Gastrocnemius medialis (tissue), 4 donors: Measurements from ENCODE around the gene NKD2. TPM values are rescaled to one million over a fixed set of nuclear protein-coding genes. Genes with fewer than 3 reads are reported as not detected.
"Not testable (repeated sequence)": the region's sequence is repeated elsewhere in the genome, so short reads cannot be mapped to it uniquely, and the experiment has no call there.

Experiments
- ATAC-seq, 2 donors: fragments of 150-250 bp; one replicate each; pipeline ENCODE4 v1.9.1; 2016
- DNase-seq, 2 donors: peaks; one replicate each; pipeline ENCODE4 v3.0.0-alpha.2; 2019
- H3K27ac ChIP-seq, 4 donors: fragments of 200-600 bp; sonication (generic); 1 replicate in 1 of 4; 2 replicates in 3 of 4; pipeline ENCODE4 v1.5.1; 2016 to 2018; ENCODE audit warnings: mild to moderate bottlenecking in 2 of 4, moderate library complexity in 1 of 4
- H3K27me3 ChIP-seq, 3 donors: fragments of 200-600 bp; sonication (generic) in 2 of 3; 1 replicate in 1 of 3; 2 replicates in 2 of 3; pipeline versions ENCODE4 v1.5.1 to v1.6.0; 2016 to 2019; ENCODE audit warnings: mild to moderate bottlenecking in 1 of 3, moderate library complexity in 1 of 3
- H3K36me3 ChIP-seq, 2 donors: fragments of 200-600 bp; sonication (generic) in 1 of 2; one replicate each; pipeline ENCODE4 v1.5.1; 2017 to 2018
- H3K4me1 ChIP-seq, 2 donors: fragments of 200-600 bp; sonication (generic) in 1 of 2; one replicate each; pipeline ENCODE4 v1.5.1; 2016 to 2017; ENCODE audit warnings: mild to moderate bottlenecking in 2 of 2
- H3K4me3 ChIP-seq, 4 donors: fragments of 200-600 bp; sonication (generic) in 3 of 4; 1 replicate in 1 of 4; 2 replicates in 3 of 4; pipeline ENCODE4 v1.5.1; 2016 to 2019; ENCODE audit warnings: mild to moderate bottlenecking in 2 of 4
- H3K9me3 ChIP-seq, 3 donors: fragments of 200-600 bp; sonication (generic) in 2 of 3; 1 replicate in 1 of 3; 2 replicates in 2 of 3; pipeline ENCODE4 v1.5.1; 2016 to 2019
- CTCF ChIP-seq, 5 experiments: fragments of 450-650 bp in 3 of 5; fragments of 200-600 bp in 2 of 5; sonication (generic) in 2 of 5; IDR thresholded peaks in 4 of 5; conservative IDR thresholded peaks in 1 of 5; 1 replicate in 4 of 5; 2 replicates in 1 of 5; pipeline ENCODE4 v1.5.1; 2016 to 2019; ENCODE audit warnings: antibody characterized with exemption in 5 of 5, mild to moderate bottlenecking in 3 of 5, moderate library complexity in 3 of 5
- POLR2A ChIP-seq, 2 donors: fragments of 450-650 bp; IDR thresholded peaks; one replicate each; pipeline ENCODE4 v1.6.1; 2017; ENCODE audit warnings: antibody characterized with exemption in 2 of 2, mild to moderate bottlenecking in 2 of 2, moderate library complexity in 2 of 2
- in situ Hi-C, 4 donors: fragments of 200-750 bp; cut with MboI; loops; one replicate each; pipeline versions ENCODE4 v1.15.0 to v1.8.0; 2017; ENCODE audit warnings: low sequenced_read_pairs in 4 of 4
- intact Hi-C: fragments of 100-400 bp; cut with DNase I; formaldehyde crosslinking; loops from one replicate; pipeline ENCODE4 v1.15.1; 2023; ENCODE audit warnings: low total_unique reads
- total RNA-seq, 4 donors: library from RNA; depleted of rRNA; stranded (reverse); fragments of >200 nt; gene quantifications; one replicate each; pipeline versions ENCODE4 v1.1.0 to v1.2.3, GENCODE V29; 2016

Gene NKD2
- total RNA-seq, 4 donors from 2014 or later, result not detected

GRCh38 chr5:999032-999501, 9.5 kb upstream of the NKD2 start:
- DNase-seq (no peak), ATAC-seq (no peak)
- Histone ChIP-seq H3K4me3 (no peak overlapping the region), H3K27me3 (peaks cover 0 to 5% (median 0%) of the 10 kb centered on the region in 3 donors), H3K9me3 (no peaks in the 10 kb centered on the region), H3K36me3 (no peaks in the 10 kb centered on the region), H3K4me1 (no peaks in the 10 kb centered on the region), H3K27ac (no peak overlapping the region)
- TF ChIP-seq POLR2A (IDR thresholded peaks at IDR 0.05) (no peak), CTCF (IDR thresholded peaks at IDR 0.05 in 4 of 5, conservative IDR thresholded peaks at IDR 0.05 in 1 of 5) (no peak)
- intact Hi-C loops (no loop called here), in situ Hi-C loops (loop anchor here in 2 of 4 donors (10.0 to 25.0 kb wide), 2 partner anchors 136 to 138 kb away; no protein-coding TSS in a partner anchor)

DNA sequence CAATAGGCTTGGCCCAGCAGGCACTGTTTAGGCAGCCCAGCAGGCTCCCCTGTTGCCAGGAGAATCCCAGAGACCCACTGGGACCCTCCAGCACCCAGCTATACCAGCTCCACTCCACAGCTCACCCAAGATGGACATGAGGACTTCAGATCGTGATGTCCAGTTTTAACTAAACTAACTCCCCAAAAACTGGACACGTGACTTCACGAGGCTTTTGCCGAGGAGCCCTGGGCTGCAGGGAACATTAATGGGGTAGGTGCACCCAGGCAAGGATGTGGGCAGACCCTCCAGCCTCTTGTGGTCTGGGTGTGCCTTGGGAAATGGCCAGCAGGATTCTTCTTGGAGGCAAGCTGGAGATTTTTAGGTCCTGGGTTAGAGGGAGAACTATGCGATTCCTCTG, 8.9 kb upstream of the NKD2 start:
- Histone ChIP-seq H3K4me1 (no peaks in the 10 kb centered on the region), H3K9me3 (no peaks in the 10 kb centered on the region), H3K36me3 (no peaks in the 10 kb centered on the region), H3K27me3 (peaks cover 0 to 11% (median 5%) of the 10 kb centered on the region in 3 donors), H3K27ac (no peak overlapping the region), H3K4me3 (no peak overlapping the region)
- TF ChIP-seq CTCF (IDR thresholded peaks at IDR 0.05 in 4 of 5, conservative IDR thresholded peaks at IDR 0.05 in 1 of 5), result no peak
- no peak for TF ChIP-seq POLR2A (IDR thresholded peaks at IDR 0.05)
- intact Hi-C loops, result no loop called here
- no peak for ATAC-seq
- in situ Hi-C loops, result loop anchor here in 3 of 4 donors (10.0 to 25.0 kb wide), 2 partner anchors 135 to 138 kb away; no protein-coding TSS in a partner anchor
- DNase-seq, result no peak

DNA sequence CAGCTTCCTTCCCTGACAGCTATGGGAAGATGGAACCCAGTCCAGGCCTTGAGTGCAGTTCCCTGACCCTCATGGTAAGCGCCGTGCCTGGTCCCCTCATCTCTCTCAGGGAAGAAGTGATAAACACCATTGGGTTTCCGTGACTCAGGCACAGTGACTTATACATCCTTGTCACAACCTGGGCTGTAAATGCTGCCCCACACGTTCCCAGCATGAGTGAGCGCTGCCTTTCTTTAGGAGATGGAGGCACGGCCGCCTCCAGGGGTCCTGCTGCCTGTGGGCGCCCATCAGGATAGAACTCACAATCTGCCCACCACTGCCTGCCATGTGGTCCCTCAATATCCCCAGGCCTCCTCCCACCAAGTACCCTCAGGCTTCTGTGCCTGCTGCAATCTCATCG, 8.3 kb upstream of the NKD2 start:
- no peak for TF ChIP-seq CTCF (IDR thresholded peaks at IDR 0.05 in 4 of 5, conservative IDR thresholded peaks at IDR 0.05 in 1 of 5)
- ATAC-seq (no peak), DNase-seq (peak in 1 of 2 donors; percentile 4)
- Histone ChIP-seq H3K27me3 (peaks cover 5 to 17% (median 9%) of the 10 kb centered on the region in 3 donors), H3K4me3 (no peak overlapping the region), H3K36me3 (no peaks in the 10 kb centered on the region), H3K4me1 (no peaks in the 10 kb centered on the region), H3K27ac (no peak overlapping the region), H3K9me3 (no peaks in the 10 kb centered on the region)
- in situ Hi-C loops (loop anchor here in 1 of 4 donors (25.0 kb wide), 1 partner anchor 137 kb away; no protein-coding TSS in a partner anchor), intact Hi-C loops (no loop called here)

DNA sequence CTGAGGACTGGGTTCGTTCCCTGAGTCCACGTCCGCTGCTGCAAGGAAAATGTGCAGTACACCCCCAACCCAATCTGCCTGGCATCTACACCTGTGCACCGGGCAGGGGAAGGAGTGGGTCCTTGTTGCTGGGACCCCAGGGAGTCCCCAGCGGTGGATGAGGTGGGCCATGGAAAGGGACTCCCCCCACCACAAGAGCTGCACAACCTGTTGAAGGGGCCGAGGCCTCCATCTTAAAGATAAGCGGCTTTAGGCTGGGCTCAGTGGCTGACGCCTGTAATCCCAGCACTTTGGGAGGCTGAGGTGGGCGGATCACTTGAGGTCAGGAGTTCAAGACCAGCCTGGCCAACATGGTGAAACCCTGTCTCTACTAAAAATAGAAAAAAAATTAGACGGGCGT, 7.8 kb upstream of the NKD2 start:
- ATAC-seq, H3K27ac ChIP-seq, intact Hi-C loops, DNase-seq, H3K4me1 ChIP-seq, H3K9me3 ChIP-seq, H3K36me3 ChIP-seq, H3K4me3 ChIP-seq: not testable (repeated sequence)
- peaks cover 8 to 22% (median 9%) of the 10 kb centered on the region in 3 donors for H3K27me3 ChIP-seq
- in situ Hi-C loops, result loop anchor here in 1 of 4 donors (25.0 kb wide), 1 partner anchor 136 kb away; no protein-coding TSS in a partner anchor

- no peak for ATAC-seq
- H3K4me1 ChIP-seq, result no peaks in the 10 kb centered on the region
- no peak overlapping the region for H3K4me3 ChIP-seq
- DNase-seq, result peak in 1 of 2 donors; percentile 5
- no peaks in the 10 kb centered on the region for H3K9me3 ChIP-seq
- TF ChIP-seq POLR2A (IDR thresholded peaks at IDR 0.05), result no peak
- no peak for TF ChIP-seq CTCF (IDR thresholded peaks at IDR 0.05 in 4 of 5, conservative IDR thresholded peaks at IDR 0.05 in 1 of 5)
- in situ Hi-C loops (loop anchor here in 1 of 4 donors (25.0 kb wide), 1 partner anchor 136 kb away; no protein-coding TSS in a partner anchor), intact Hi-C loops (no loop called here)
- peaks cover 10 to 27% (median 13%) of the 10 kb centered on the region in 3 donors for H3K27me3 ChIP-seq
- no peak overlapping the region for H3K27ac ChIP-seq
- no peaks in the 10 kb centered on the region for H3K36me3 ChIP-seq
Observed at GRCh38 chr5:1001406-1002270, 7.0 kb upstream of the NKD2 start.
